HEK293T (cell line): Measurements from ENCODE around the gene CCR1.

Experiments used
- BHLHE40 ChIP-seq: fragments of 450-650 bp; IDR thresholded peaks from 2 replicates; pipeline ENCODE4 v1.6.1; 2016; ENCODE audit warnings: mild to moderate bottlenecking, moderate library complexity, borderline replicate concordance
- CTBP1 ChIP-seq: fragments of 450-650 bp; IDR thresholded peaks from 2 replicates; pipeline ENCODE4 v1.6.1; 2016; ENCODE audit warnings: borderline replicate concordance
- ELF4 ChIP-seq: fragments of 450-650 bp; IDR thresholded peaks from 2 replicates; pipeline ENCODE4 v1.6.1; 2017; ENCODE audit warnings: antibody characterized with exemption
- LEF1 ChIP-seq: fragments of 450-650 bp; IDR thresholded peaks from 2 replicates; pipeline ENCODE4 v1.6.1; 2017; ENCODE audit warnings: mild to moderate bottlenecking, borderline replicate concordance
- SP1 ChIP-seq: fragments of 450-650 bp; IDR thresholded peaks from 2 replicates; pipeline ENCODE4 v1.6.1; 2017
- SUZ12 ChIP-seq: fragments of 450-650 bp; IDR thresholded peaks from 2 replicates; pipeline ENCODE4 v1.6.1; 2016; ENCODE audit warnings: mild to moderate bottlenecking

DNA sequence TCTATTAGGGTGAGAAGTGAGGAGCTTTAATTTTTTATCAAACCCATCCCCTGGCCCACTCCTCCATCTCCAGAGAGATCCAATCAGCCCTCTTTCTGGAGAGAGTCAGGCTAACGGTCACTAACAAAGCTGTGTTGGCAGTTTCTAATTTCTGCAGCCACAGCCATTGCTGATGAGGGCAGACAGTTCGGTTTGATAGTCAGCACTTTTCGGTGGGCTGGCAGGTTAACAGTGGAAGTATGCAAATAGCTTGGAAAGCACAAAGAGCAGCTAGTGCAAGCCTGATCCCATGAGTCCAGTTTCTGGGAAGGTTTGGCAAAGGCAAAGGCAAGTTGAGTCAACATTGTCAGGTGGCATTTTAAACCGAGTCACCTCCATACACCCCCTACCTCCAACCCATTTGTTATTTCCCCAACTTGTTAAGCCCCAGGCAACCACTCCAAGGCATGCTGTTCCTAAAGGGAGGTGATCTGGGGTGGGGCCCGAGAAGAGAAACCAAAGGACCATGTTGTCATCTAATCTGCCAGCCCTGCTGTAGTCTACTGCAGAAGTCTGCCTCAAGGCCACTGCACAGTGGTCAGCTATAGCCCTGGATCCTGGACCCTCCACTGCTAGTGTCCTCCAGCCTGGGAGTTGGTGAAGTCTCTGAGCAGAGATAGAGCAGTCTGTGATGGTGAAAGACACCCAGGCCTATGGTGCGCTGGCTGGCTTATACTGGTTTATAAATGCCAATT lies 1.7 kb downstream of the CCR1 start:
- TF ChIP-seq ELF4 (no peak), LEF1 (no peak), BHLHE40 (no peak), SP1 (no peak), CTBP1 (no peak), SUZ12 (no peak)
